SU-DHL-6 (cell line): ENCODE results near the gene CCT4.
"Not testable (repeated sequence)": the region's sequence is repeated elsewhere in the genome, so short reads cannot be mapped to it uniquely, and the experiment has no call there.

Experiments used
- H2AFZ ChIP-seq: fragments of 200-600 bp; sonication (generic); 2 replicates; pipeline ENCODE4 v1.6.1; 2014; ENCODE audit warnings: low read depth, mild to moderate bottlenecking, moderate library complexity, mixed read lengths, antibody characterized with exemption, low read length; ENCODE audit not compliant: severe bottlenecking
- H3F3A ChIP-seq: fragments of 200-600 bp; shearing (Covaris generic); 2 replicates; pipeline ENCODE4 v1.6.0; 2016; ENCODE audit warnings: antibody characterized with exemption, mild to moderate bottlenecking; ENCODE audit not compliant: insufficient read depth
- H3K27ac ChIP-seq: fragments of 200-600 bp; sonication (generic); 2 replicates; pipeline ENCODE4 v1.5.1; 2016; ENCODE audit warnings: low read depth, mild to moderate bottlenecking, low read length, moderate library complexity, mixed read lengths
- H3K27me3 ChIP-seq: fragments of 200-600 bp; sonication (generic), shearing (Covaris generic); 2 replicates; pipeline ENCODE4 v1.6.0; 2014; ENCODE audit warnings: mild to moderate bottlenecking, low read length
- H3K36me3 ChIP-seq: fragments of 200-600 bp; sonication (generic); 2 replicates; pipeline ENCODE4 v1.6.1; 2014; ENCODE audit warnings: mild to moderate bottlenecking, low read length, mixed read lengths
- H3K4me2 ChIP-seq: fragments of 300-600, 200-600 bp; shearing (Covaris generic), sonication (generic); 2 replicates; pipeline ENCODE4 v1.6.0; 2014; ENCODE audit warnings: low read length, low read depth, mild to moderate bottlenecking; ENCODE audit not compliant: poor library complexity, severe bottlenecking
- H3K4me3 ChIP-seq: fragments of 200-600 bp; sonication (generic); 2 replicates; pipeline ENCODE4 v1.5.1; 2014; ENCODE audit warnings: antibody characterized with exemption, low read length, mild to moderate bottlenecking, mixed read lengths; ENCODE audit not compliant: insufficient read depth, poor library complexity, severe bottlenecking
- H3K79me2 ChIP-seq: fragments of 200-600 bp; sonication (generic); 2 replicates; pipeline ENCODE4 v1.6.1; 2014; ENCODE audit warnings: mild to moderate bottlenecking, low read length, moderate library complexity; ENCODE audit not compliant: insufficient read depth
- H3K9ac ChIP-seq: fragments of 200-600 bp; sonication (generic); 2 replicates; pipeline ENCODE4 v1.7.0; 2014; ENCODE audit warnings: mild to moderate bottlenecking, low read length
- H3K9me2 ChIP-seq: fragments of 200-600 bp; sonication (generic); replicated peaks from 2 replicates; pipeline ENCODE4 v1.6.1; 2014; ENCODE audit warnings: low read length; ENCODE audit not compliant: insufficient read depth
- H3K9me3 ChIP-seq: fragments of 200-600 bp; sonication (generic); 2 replicates; pipeline ENCODE4 v1.6.1; 2014; ENCODE audit warnings: low read length, mixed read lengths; ENCODE audit not compliant: insufficient read depth
- H4K20me1 ChIP-seq: fragments of 200-600 bp; sonication (generic); 2 replicates; pipeline ENCODE4 v1.6.1; 2014; ENCODE audit warnings: low read depth, mild to moderate bottlenecking, antibody characterized with exemption, low read length, moderate library complexity, mixed read lengths
- CTCF ChIP-seq: fragments of 200-600 bp; sonication (generic); IDR thresholded peaks from one replicate; pipeline ENCODE4 v1.5.1; 2017; ENCODE audit warnings: antibody characterized with exemption, mild to moderate bottlenecking, low read length, moderate library complexity; ENCODE audit not compliant: insufficient read depth, poor library complexity, severe bottlenecking
- EZH2phosphoT487 ChIP-seq: fragments of 200-600 bp; sonication (generic), shearing (Covaris generic); conservative IDR thresholded peaks from 2 replicates; pipeline ENCODE4 v1.6.1; 2018; ENCODE audit warnings: mild to moderate bottlenecking, antibody characterized with exemption, low read length, moderate library complexity, mixed read lengths

CCT4 gene

GRCh38 chr2:61887717-61888266, 664 bp downstream of the CCT4 start:
- H3K9me3 ChIP-seq = no peaks in the 10 kb centered on the region
- H3F3A ChIP-seq = peaks cover 6% of the 10 kb centered on the region; the same call in 1 of the 2 replicates
- H4K20me1 ChIP-seq = peaks cover 24% of the 10 kb centered on the region; the same call in 1 of the 2 replicates
- peak overlapping the region; percentile 89 for H3K9ac ChIP-seq
- H3K27me3 ChIP-seq = no peaks in the 10 kb centered on the region
- TF ChIP-seq EZH2phosphoT487 = no peak
- TF ChIP-seq CTCF = no peak
- H2AFZ ChIP-seq = peak overlapping the region; percentile 64
- peak overlapping the region; percentile 81 for H3K4me2 ChIP-seq
- H3K4me3 ChIP-seq = peak overlapping the region; percentile 100
- peaks cover 44% of the 10 kb centered on the region for H3K79me2 ChIP-seq
- H3K9me2 ChIP-seq = no peaks in the 10 kb centered on the region
- H3K27ac ChIP-seq = peak overlapping the region; percentile 85
- H3K36me3 ChIP-seq = peaks cover 18% of the 10 kb centered on the region

- Histone ChIP-seq H3K9me2 (no peaks in the 10 kb centered on the region), H3K79me2 (peaks cover 44% of the 10 kb centered on the region), H2AFZ (no peak overlapping the region), H3K4me3 (no peak overlapping the region), H3K4me2 (peak overlapping the region; percentile 81), H3K9me3 (no peaks in the 10 kb centered on the region), H3K9ac (no peak overlapping the region), H4K20me1 (peaks cover 24% of the 10 kb centered on the region; the same call in 1 of the 2 replicates), H3F3A (peaks cover 6% of the 10 kb centered on the region; the same call in 1 of the 2 replicates), H3K27ac (no peak overlapping the region), H3K27me3 (no peaks in the 10 kb centered on the region), H3K36me3 (peaks cover 27% of the 10 kb centered on the region)
- no peak for TF ChIP-seq EZH2phosphoT487
Observed at GRCh38 chr2:61885896-61886603, 2.4 kb downstream of the CCT4 start.

GRCh38 chr2:61882850-61883249, 5.6 kb downstream of the CCT4 start:
- Histone ChIP-seq H3K9me3 (no peaks in the 10 kb centered on the region), H3K27me3 (no peaks in the 10 kb centered on the region), H3K9me2 (no peaks in the 10 kb centered on the region), H3K9ac (no peak overlapping the region), H3K36me3 (peaks cover 51% of the 10 kb centered on the region), H3K27ac (no peak overlapping the region), H3F3A (peaks cover 13% of the 10 kb centered on the region; the same call in 1 of the 2 replicates), H4K20me1 (peaks cover 28% of the 10 kb centered on the region), H2AFZ (no peak overlapping the region), H3K79me2 (peaks cover 43% of the 10 kb centered on the region), H3K4me3 (no peak overlapping the region), H3K4me2 (no peak overlapping the region)
- TF ChIP-seq EZH2phosphoT487 (no peak), CTCF (no peak)

- H3K9me3 ChIP-seq, H3K27ac ChIP-seq, H3K9ac ChIP-seq, H2AFZ ChIP-seq, H3K27me3 ChIP-seq, H3K4me2 ChIP-seq, H3K4me3 ChIP-seq, H4K20me1 ChIP-seq, H3K9me2 ChIP-seq: not testable (repeated sequence)
- Histone ChIP-seq H3K36me3 (peaks cover 67% of the 10 kb centered on the region), H3F3A (peaks cover 28% of the 10 kb centered on the region; the same call in 1 of the 2 replicates), H3K79me2 (peaks cover 11% of the 10 kb centered on the region)
Observed at GRCh38 chr2:61879351-61879750, 9.1 kb downstream of the CCT4 start.
